ENCODE data around the gene DAO. TPM values are rescaled to one million over a fixed set of nuclear protein-coding genes. Genes with fewer than 3 reads are reported as not detected.

DAO gene
- total RNA-seq, 1 experiment from 2014 or later = not detected

DNA sequence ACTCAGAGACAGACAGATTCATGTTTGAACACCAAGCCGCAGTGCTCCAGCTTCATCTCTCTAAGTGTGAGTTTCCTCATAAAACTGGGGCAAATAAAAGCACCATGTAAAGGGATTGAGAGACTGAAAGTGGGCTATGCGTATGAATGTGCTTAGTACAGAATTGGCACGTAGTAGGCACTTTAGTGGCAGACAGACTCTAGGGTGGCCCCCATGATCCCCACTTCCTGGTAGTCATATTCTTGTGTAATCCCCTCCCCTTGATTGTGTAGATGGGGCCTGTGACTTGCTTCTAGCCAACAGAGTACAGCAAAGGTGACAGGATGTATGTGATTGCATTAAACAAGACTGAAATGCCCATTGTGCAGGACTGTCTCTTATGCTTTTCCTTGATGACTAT is 43.0 kb downstream of the DAO start:
- Histone ChIP-seq H3K4me3 (ENCODE audit: low read depth, low read length, poor library complexity, severe bottlenecking) (no peak overlapping the region), H3K36me3 (ENCODE audit: insufficient read depth, low read length, poor library complexity, severe bottlenecking) (no peaks in the 10 kb centered on the region), H3K27me3 (replicated peaks; ENCODE audit: insufficient read depth, low read depth, low read length, poor library complexity) (no peaks in the 10 kb centered on the region), H3K9me3 (ENCODE audit: low read depth, low read length, poor library complexity, severe bottlenecking) (no peaks in the 10 kb centered on the region), H3K27ac (ENCODE audit: low read depth, low read length, poor library complexity, severe bottlenecking) (no peak overlapping the region), H3K4me1 (ENCODE audit: insufficient read depth, low read length, poor library complexity, severe bottlenecking) (no peaks in the 10 kb centered on the region)
- BruUV-seq (replicated peaks) = no TSS peak
- CTCF ChIA-PET = no interaction called here
- TF ChIP-seq EZH2 (IDR thresholded peaks at IDR 0.05; ENCODE audit: borderline replicate concordance, low read depth, low read length, poor library complexity, severe bottlenecking) = no peak
- TF ChIP-seq, protein P1, sequence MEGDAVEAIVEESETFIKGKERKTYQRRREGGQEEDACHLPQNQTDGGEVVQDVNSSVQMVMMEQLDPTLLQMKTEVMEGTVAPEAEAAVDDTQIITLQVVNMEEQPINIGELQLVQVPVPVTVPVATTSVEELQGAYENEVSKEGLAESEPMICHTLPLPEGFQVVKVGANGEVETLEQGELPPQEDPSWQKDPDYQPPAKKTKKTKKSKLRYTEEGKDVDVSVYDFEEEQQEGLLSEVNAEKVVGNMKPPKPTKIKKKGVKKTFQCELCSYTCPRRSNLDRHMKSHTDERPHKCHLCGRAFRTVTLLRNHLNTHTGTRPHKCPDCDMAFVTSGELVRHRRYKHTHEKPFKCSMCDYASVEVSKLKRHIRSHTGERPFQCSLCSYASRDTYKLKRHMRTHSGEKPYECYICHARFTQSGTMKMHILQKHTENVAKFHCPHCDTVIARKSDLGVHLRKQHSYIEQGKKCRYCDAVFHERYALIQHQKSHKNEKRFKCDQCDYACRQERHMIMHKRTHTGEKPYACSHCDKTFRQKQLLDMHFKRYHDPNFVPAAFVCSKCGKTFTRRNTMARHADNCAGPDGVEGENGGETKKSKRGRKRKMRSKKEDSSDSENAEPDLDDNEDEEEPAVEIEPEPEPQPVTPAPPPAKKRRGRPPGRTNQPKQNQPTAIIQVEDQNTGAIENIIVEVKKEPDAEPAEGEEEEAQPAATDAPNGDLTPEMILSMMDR (conservative IDR thresholded peaks at IDR 0.05; ENCODE audit: low read depth, low read length) = no peak
- intact Hi-C loops (cut with micrococcal nuclease; ENCODE audit: unreplicated experiment) = no loop called here
- DNase-seq (ENCODE audit: low spot score) = no peak
- POLR2A ChIA-PET (ENCODE audit: low non-redundant PET) = no interaction called here

DNA sequence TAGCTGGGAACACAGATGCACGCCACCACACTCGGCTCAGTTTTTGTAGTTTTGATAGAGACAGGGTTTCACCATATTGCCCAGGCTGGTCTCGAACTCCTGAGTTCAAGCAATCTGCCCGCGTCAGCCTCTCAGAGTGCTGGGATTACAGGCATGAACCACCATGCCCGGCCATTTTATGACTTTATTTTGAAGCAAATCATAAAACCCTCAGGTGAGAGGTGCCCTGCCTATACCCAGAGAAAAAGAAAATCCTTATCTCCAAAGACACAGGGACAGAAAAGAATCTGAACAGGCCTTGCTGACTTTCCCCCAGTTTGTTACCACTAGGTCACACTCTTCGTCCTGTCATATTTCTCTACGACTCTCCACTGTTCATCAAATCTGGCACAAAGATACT is 48.8 kb downstream of the DAO start:
- no peaks in the 10 kb centered on the region for H3K9me3 ChIP-seq (ENCODE audit: low read depth, low read length, poor library complexity, severe bottlenecking)
- H3K36me3 ChIP-seq (ENCODE audit: insufficient read depth, low read length, poor library complexity, severe bottlenecking) = no peaks in the 10 kb centered on the region
- H3K4me1 ChIP-seq (ENCODE audit: insufficient read depth, low read length, poor library complexity, severe bottlenecking) = no peaks in the 10 kb centered on the region
- no peak for DNase-seq (ENCODE audit: low spot score)
- peaks cover under 1% of the 10 kb centered on the region for H3K27me3 ChIP-seq (replicated peaks; ENCODE audit: insufficient read depth, low read depth, low read length, poor library complexity)
- no peak overlapping the region for H3K4me3 ChIP-seq (ENCODE audit: low read depth, low read length, poor library complexity, severe bottlenecking)
- BruUV-seq (replicated peaks) = no TSS peak
- ChIA-PET CTCF (no interaction called here), POLR2A (ENCODE audit: low non-redundant PET) (no interaction called here)
- no peak overlapping the region for H3K27ac ChIP-seq (ENCODE audit: low read depth, low read length, poor library complexity, severe bottlenecking)
- TF ChIP-seq, protein P1 (conservative IDR thresholded peaks at IDR 0.05; ENCODE audit: low read depth, low read length) = no peak
- TF ChIP-seq EZH2 (IDR thresholded peaks at IDR 0.05; ENCODE audit: borderline replicate concordance, low read depth, low read length, poor library complexity, severe bottlenecking) = no peak
- intact Hi-C loops (cut with micrococcal nuclease; ENCODE audit: unreplicated experiment) = no loop called here

DNA sequence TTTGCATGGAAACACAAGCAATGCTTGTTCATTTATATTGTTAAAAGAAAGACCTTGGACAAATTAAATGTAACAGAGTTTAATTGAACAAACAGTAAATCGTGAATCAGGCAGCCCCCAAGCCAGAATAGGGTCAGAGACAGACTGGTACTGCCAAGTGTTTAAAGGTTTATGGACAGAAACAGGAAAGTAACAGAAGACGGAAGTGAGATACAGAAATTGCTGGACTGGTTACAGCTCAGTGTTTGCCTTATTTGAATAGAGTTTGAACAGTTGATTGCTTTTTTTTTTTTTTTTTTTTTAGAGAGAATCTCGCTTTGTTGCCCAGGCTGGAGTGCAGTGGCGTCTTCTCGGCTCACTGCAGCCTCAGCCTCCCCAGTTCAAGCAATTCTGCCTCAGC is 50.3 kb downstream of the DAO start:
- H3K4me3 ChIP-seq (ENCODE audit: low read depth, low read length, poor library complexity, severe bottlenecking) = no peak overlapping the region
- no TSS peak for BruUV-seq (replicated peaks)
- intact Hi-C loops (cut with micrococcal nuclease; ENCODE audit: unreplicated experiment) = no loop called here
- H3K36me3 ChIP-seq (ENCODE audit: insufficient read depth, low read length, poor library complexity, severe bottlenecking) = no peaks in the 10 kb centered on the region
- TF ChIP-seq EZH2 (IDR thresholded peaks at IDR 0.05; ENCODE audit: borderline replicate concordance, low read depth, low read length, poor library complexity, severe bottlenecking) = no peak
- TF ChIP-seq, protein P1 (conservative IDR thresholded peaks at IDR 0.05; ENCODE audit: low read depth, low read length) = no peak
- no peaks in the 10 kb centered on the region for H3K9me3 ChIP-seq (ENCODE audit: low read depth, low read length, poor library complexity, severe bottlenecking)
- CTCF ChIA-PET = no interaction called here
- H3K27me3 ChIP-seq (replicated peaks; ENCODE audit: insufficient read depth, low read depth, low read length, poor library complexity) = peaks cover 14% of the 10 kb centered on the region
- POLR2A ChIA-PET (ENCODE audit: low non-redundant PET) = interaction anchor here (0.6 kb wide), 1 partner anchor 12 kb away, joined by 12 read pairs; no protein-coding TSS in a partner anchor
- H3K4me1 ChIP-seq (ENCODE audit: insufficient read depth, low read length, poor library complexity, severe bottlenecking) = no peaks in the 10 kb centered on the region
- DNase-seq (ENCODE audit: low spot score) = no peak
- H3K27ac ChIP-seq (ENCODE audit: low read depth, low read length, poor library complexity, severe bottlenecking) = no peak overlapping the region
